ENCODE measurements around the gene KLHL2. TPM values are rescaled to one million over a fixed set of nuclear protein-coding genes. Genes with fewer than 3 reads are reported as not detected.
"Not testable (repeated sequence)": the region's sequence is repeated elsewhere in the genome, so short reads cannot be mapped to it uniquely, and the experiment has no call there.

The KLHL2 gene
- total and polyA plus RNA-seq, 2 experiments from 2014 or later, result 7.1 to 14.8 TPM

DNA sequence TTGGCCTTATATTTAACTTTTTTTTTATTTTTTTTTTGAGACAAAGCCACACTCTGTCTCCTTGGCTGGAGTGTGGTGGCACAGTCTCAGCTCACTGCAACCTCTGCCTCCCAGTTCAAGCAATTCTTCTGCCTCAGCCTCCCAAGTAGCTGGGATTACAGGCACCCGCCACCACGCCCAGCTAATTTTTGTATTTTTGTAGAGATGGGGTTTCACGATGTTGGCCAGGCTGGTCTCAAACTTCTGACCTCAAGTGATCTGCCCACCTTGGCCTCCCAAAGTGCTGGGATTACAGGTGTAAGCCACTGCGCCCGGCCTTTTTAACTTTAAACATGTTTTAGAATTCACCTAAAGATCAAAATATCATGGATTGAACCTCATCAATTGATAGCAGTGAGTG, 135.0 kb downstream of the KLHL2 start:
- not testable (repeated sequence) for H2AFZ ChIP-seq; H3F3A ChIP-seq (replicated peaks; ENCODE audit: low read depth); H3K4me2 ChIP-seq; H3K4me3 ChIP-seq; H3K27me3 Mint-ChIP-seq (ENCODE audit: insufficient read depth, low read depth, poor library complexity); H3K27ac ChIP-seq (ENCODE audit: low read depth); H3K27ac Mint-ChIP-seq; ATAC-seq; H3K4me1 Mint-ChIP-seq; H3K4me1 ChIP-seq (ENCODE audit: insufficient read depth); DNase-seq (ENCODE audit: low spot score); H3K27me3 ChIP-seq (ENCODE audit: insufficient read depth); H3K9me3 Mint-ChIP-seq; H3K9me2 ChIP-seq (ENCODE audit: insufficient read depth); H3K4me3 Mint-ChIP-seq
- Histone ChIP-seq H3K36me3 (ENCODE audit: insufficient read depth) (peaks cover 46% of the 10 kb centered on the region), H3K79me2 (replicated peaks; ENCODE audit: insufficient read depth) (peaks cover 17% of the 10 kb centered on the region), H4K20me1 (replicated peaks; ENCODE audit: insufficient read depth) (peaks cover 22% of the 10 kb centered on the region)
- peaks cover 49% of the 10 kb centered on the region for H3K36me3 Mint-ChIP-seq (ENCODE audit: low read depth)

DNA sequence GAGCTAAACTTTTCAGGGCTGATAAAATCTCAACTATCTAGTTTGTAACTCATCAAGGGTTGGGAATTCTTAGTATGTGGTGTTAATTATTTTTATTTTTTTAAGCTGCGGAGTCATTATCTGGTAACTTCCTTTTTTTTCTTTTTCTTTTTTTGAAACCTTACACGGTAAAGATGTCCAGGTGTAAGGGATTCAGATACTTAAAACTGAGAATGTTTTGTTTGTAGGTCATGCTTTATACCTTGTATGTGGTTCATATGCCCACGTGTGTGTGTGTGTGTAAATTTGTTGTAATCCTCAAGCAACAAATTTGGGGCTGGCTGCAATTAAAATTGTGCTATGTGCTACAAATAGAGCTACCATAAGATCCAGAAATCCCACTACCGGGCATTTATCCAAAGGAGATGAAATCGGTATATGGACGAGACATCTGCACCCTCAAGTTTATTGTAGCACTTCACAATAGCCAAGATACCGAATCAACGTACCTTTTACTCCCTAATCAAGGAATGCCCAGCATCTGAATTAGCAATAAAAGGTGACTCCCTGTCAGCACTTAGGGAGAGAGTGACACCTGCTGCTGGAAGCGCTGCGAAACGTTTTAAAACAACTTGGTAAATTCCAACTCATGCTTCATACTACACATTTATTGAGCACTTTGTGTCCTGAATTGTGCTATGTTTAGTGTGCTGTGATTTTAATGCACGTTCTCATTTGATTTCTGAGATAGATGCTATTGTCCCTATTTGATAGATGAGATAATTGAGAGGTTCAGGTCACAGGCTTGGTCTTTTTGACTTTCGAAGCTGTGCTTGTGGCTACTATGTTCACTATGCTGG, 136.2 kb downstream of the KLHL2 start:
- H3K36me3 ChIP-seq (ENCODE audit: insufficient read depth), result peaks cover 33% of the 10 kb centered on the region
- Mint-ChIP-seq H3K4me3 (no peak overlapping the region), H3K4me1 (no peaks in the 10 kb centered on the region), H3K27ac (no peak overlapping the region), H3K36me3 (ENCODE audit: low read depth) (peaks cover 40% of the 10 kb centered on the region; the same call in 2 of the 3 replicates), H3K9me3 (no peaks in the 10 kb centered on the region), H3K27me3 (ENCODE audit: insufficient read depth, low read depth, poor library complexity) (no peaks in the 10 kb centered on the region)
- H2AFZ ChIP-seq, result no peak overlapping the region
- H3K4me3 ChIP-seq, result no peak overlapping the region
- DNase-seq (ENCODE audit: low spot score) (peak; percentile 58), ATAC-seq (peak; percentile 62)
- no peak overlapping the region for H3K4me2 ChIP-seq
- no peaks in the 10 kb centered on the region for H3K27me3 ChIP-seq (ENCODE audit: insufficient read depth)
- no peaks in the 10 kb centered on the region for H3K4me1 ChIP-seq (ENCODE audit: insufficient read depth)
- H4K20me1 ChIP-seq (replicated peaks; ENCODE audit: insufficient read depth), result peaks cover 12% of the 10 kb centered on the region
- peak; percentile 46; the same call in 1 of the 2 replicates for TF ChIP-seq POLR2AphosphoS5 (IDR thresholded peaks at IDR 0.05; ENCODE audit: low read depth)
- TF ChIP-seq, protein P1, sequence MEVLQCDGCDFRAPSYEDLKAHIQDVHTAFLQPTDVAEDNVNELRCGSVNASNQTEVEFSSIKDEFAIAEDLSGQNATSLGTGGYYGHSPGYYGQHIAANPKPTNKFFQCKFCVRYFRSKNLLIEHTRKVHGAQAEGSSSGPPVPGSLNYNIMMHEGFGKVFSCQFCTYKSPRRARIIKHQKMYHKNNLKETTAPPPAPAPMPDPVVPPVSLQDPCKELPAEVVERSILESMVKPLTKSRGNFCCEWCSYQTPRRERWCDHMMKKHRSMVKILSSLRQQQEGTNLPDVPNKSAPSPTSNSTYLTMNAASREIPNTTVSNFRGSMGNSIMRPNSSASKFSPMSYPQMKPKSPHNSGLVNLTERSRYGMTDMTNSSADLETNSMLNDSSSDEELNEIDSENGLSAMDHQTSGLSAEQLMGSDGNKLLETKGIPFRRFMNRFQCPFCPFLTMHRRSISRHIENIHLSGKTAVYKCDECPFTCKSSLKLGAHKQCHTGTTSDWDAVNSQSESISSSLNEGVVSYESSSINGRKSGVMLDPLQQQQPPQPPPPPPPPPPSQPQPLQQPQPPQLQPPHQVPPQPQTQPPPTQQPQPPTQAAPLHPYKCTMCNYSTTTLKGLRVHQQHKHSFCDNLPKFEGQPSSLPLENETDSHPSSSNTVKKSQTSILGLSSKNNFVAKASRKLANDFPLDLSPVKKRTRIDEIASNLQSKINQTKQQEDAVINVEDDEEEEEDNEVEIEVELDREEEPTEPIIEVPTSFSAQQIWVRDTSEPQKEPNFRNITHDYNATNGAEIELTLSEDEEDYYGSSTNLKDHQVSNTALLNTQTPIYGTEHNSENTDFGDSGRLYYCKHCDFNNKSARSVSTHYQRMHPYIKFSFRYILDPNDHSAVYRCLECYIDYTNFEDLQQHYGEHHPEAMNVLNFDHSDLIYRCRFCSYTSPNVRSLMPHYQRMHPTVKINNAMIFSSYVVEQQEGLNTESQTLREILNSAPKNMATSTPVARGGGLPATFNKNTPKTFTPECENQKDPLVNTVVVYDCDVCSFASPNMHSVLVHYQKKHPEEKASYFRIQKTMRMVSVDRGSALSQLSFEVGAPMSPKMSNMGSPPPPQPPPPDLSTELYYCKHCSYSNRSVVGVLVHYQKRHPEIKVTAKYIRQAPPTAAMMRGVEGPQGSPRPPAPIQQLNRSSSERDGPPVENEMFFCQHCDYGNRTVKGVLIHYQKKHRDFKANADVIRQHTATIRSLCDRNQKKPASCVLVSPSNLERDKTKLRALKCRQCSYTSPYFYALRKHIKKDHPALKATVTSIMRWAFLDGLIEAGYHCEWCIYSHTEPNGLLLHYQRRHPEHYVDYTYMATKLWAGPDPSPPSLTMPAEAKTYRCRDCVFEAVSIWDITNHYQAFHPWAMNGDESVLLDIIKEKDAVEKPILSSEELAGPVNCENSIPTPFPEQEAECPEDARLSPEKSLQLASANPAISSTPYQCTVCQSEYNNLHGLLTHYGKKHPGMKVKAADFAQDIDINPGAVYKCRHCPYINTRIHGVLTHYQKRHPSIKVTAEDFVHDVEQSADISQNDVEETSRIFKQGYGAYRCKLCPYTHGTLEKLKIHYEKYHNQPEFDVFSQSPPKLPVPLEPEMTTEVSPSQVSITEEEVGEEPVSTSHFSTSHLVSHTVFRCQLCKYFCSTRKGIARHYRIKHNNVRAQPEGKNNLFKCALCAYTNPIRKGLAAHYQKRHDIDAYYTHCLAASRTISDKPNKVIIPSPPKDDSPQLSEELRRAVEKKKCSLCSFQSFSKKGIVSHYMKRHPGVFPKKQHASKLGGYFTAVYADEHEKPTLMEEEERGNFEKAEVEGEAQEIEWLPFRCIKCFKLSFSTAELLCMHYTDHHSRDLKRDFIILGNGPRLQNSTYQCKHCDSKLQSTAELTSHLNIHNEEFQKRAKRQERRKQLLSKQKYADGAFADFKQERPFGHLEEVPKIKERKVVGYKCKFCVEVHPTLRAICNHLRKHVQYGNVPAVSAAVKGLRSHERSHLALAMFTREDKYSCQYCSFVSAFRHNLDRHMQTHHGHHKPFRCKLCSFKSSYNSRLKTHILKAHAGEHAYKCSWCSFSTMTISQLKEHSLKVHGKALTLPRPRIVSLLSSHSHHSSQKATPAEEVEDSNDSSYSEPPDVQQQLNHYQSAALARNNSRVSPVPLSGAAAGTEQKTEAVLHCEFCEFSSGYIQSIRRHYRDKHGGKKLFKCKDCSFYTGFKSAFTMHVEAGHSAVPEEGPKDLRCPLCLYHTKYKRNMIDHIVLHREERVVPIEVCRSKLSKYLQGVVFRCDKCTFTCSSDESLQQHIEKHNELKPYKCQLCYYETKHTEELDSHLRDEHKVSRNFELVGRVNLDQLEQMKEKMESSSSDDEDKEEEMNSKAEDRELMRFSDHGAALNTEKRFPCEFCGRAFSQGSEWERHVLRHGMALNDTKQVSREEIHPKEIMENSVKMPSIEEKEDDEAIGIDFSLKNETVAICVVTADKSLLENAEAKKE (CRISPR knock-in tag; IDR thresholded peaks at IDR 0.05), result no peak
- TF ChIP-seq CREB1 (CRISPR knock-in tag; IDR thresholded peaks at IDR 0.05; ENCODE audit: low read depth), result no peak
- no peak for TF ChIP-seq EZH2phosphoT487 (IDR thresholded peaks at IDR 0.05; ENCODE audit: unreplicated experiment)
- TF ChIP-seq, protein P2, sequence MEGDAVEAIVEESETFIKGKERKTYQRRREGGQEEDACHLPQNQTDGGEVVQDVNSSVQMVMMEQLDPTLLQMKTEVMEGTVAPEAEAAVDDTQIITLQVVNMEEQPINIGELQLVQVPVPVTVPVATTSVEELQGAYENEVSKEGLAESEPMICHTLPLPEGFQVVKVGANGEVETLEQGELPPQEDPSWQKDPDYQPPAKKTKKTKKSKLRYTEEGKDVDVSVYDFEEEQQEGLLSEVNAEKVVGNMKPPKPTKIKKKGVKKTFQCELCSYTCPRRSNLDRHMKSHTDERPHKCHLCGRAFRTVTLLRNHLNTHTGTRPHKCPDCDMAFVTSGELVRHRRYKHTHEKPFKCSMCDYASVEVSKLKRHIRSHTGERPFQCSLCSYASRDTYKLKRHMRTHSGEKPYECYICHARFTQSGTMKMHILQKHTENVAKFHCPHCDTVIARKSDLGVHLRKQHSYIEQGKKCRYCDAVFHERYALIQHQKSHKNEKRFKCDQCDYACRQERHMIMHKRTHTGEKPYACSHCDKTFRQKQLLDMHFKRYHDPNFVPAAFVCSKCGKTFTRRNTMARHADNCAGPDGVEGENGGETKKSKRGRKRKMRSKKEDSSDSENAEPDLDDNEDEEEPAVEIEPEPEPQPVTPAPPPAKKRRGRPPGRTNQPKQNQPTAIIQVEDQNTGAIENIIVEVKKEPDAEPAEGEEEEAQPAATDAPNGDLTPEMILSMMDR (conservative IDR thresholded peaks at IDR 0.05; ENCODE audit: low read depth in 2 of 2), result peak; percentile 59 to 75
- no peaks in the 10 kb centered on the region for H3K9me2 ChIP-seq (ENCODE audit: insufficient read depth)
- H3K79me2 ChIP-seq (replicated peaks; ENCODE audit: insufficient read depth), result peaks cover 7% of the 10 kb centered on the region; the same call in 1 of the 2 replicates
- no peaks in the 10 kb centered on the region; the same call in 1 of the 2 replicates for H3F3A ChIP-seq (replicated peaks; ENCODE audit: low read depth)
- no peak overlapping the region for H3K27ac ChIP-seq (ENCODE audit: low read depth)

Data from GM23338 (cell line).